ENCODE results near the gene ITFG2. TPM values are rescaled to one million over a fixed set of nuclear protein-coding genes. Genes with fewer than 3 reads are reported as not detected.
"Not testable (repeated sequence)": the region's sequence is repeated elsewhere in the genome, so short reads cannot be mapped to it uniquely, and the experiment has no call there.

ITFG2 gene
- total RNA-seq, 2 donors from 2014 or later, result 32.4 to 65.9 TPM

DNA sequence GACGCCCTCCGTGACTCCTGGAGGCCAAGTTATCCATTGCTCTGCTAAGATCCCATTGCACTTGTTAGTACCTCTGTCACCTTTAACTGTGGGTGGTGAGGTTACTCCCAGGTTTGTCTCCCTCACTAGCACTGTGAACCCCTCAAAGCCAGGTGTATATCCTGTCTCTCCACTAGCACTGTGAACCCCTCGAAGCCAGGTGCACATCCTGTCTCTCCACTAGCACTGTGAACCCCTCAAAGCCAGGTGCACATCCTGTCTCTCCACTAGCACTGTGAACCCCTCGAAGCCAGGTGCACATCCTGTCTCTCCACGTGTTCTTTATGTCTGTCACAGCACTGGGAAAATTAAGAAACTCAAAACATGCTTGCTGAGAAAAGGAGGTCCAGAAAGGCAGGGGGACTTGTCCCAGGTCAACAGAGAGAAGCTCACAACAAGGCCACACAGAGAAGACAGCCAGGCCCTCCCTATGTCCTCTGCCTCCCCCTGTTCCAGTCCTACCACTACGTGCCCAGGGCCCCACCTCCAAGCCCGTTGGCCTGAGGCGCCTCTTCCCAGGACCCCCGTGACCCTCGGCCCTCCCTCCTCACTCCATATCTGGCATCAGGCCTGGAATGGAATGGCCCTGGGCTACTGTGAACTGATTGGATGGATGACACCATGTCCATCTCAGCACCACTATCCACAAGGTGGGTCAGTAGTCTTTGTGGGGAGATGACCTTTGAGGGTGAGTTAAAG is 44.1 kb upstream of the ITFG2 start:
- H3K27ac ChIP-seq, result no peak overlapping the region
- ATAC-seq, result no peak
- no peaks in the 10 kb centered on the region for H3K36me3 ChIP-seq (replicated peaks in 1 of 2; ENCODE audit: insufficient read depth in 1 of 2, low read depth in 2 of 2)
- no peak for DNase-seq
- H3K27me3 ChIP-seq, result no peaks in the 10 kb centered on the region
- H3K9me3 ChIP-seq, result no peaks in the 10 kb centered on the region
- WGBS, 2 donors, result 76 to 80% methylated on average over 6 to 10 of the region's 10 CpGs
- no peak overlapping the region for H3K4me3 ChIP-seq
- peaks cover 49% of the 10 kb centered on the region for H3K4me1 ChIP-seq
- no peak for TF ChIP-seq POLR2A (IDR thresholded peaks at IDR 0.05)
- TF ChIP-seq, protein P1, sequence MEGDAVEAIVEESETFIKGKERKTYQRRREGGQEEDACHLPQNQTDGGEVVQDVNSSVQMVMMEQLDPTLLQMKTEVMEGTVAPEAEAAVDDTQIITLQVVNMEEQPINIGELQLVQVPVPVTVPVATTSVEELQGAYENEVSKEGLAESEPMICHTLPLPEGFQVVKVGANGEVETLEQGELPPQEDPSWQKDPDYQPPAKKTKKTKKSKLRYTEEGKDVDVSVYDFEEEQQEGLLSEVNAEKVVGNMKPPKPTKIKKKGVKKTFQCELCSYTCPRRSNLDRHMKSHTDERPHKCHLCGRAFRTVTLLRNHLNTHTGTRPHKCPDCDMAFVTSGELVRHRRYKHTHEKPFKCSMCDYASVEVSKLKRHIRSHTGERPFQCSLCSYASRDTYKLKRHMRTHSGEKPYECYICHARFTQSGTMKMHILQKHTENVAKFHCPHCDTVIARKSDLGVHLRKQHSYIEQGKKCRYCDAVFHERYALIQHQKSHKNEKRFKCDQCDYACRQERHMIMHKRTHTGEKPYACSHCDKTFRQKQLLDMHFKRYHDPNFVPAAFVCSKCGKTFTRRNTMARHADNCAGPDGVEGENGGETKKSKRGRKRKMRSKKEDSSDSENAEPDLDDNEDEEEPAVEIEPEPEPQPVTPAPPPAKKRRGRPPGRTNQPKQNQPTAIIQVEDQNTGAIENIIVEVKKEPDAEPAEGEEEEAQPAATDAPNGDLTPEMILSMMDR (IDR thresholded peaks at IDR 0.05), result no peak
- intact Hi-C loops (cut with DNase I), result no loop called here

DNA sequence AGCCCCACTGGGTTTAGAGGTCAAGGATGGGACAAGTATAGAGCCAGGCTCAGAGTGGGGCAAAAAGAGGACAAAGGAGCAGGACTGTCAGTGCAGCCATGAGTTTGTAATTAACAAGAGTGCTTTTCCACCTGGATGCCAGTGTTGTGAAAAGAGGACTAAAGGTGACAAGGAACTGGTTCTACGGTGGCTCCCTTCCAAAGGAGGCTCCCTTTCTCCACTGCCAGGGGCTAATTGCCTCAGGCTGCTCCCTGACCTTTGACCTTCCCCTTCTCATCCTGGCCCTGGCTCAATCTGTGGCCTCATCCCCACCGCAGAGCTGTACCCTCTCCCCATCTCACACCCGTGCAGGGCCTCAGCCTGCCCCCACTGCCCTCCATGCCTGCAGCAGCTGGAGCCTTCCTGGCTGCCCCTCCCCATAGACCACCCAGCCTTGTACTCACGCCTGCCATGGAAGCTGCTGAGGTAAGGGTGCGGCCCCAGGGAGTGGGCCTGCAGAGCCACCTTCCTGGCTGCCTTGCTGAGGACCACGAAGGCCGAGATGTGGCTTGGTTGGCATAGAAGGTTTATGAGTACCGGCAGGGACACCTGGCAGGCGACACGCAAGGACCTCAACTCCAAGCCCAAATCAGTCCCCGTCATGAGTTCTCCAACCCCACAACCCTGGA is 42.5 kb upstream of the ITFG2 start:
- no peak overlapping the region for H3K27ac ChIP-seq
- TF ChIP-seq POLR2A (IDR thresholded peaks at IDR 0.05), result no peak
- TF ChIP-seq, protein P1 (IDR thresholded peaks at IDR 0.05), result no peak
- WGBS, 2 donors, result 73 to 85% methylated on average over 9 to 11 of the region's 11 CpGs
- H3K9me3 ChIP-seq, result no peaks in the 10 kb centered on the region
- no peaks in the 10 kb centered on the region for H3K27me3 ChIP-seq
- DNase-seq, result no peak
- H3K36me3 ChIP-seq (replicated peaks in 1 of 2; ENCODE audit: insufficient read depth in 1 of 2, low read depth in 2 of 2), result no peaks in the 10 kb centered on the region
- intact Hi-C loops (cut with DNase I), result no loop called here
- peaks cover 48% of the 10 kb centered on the region for H3K4me1 ChIP-seq
- H3K4me3 ChIP-seq, result no peak overlapping the region
- ATAC-seq, result no peak

DNA sequence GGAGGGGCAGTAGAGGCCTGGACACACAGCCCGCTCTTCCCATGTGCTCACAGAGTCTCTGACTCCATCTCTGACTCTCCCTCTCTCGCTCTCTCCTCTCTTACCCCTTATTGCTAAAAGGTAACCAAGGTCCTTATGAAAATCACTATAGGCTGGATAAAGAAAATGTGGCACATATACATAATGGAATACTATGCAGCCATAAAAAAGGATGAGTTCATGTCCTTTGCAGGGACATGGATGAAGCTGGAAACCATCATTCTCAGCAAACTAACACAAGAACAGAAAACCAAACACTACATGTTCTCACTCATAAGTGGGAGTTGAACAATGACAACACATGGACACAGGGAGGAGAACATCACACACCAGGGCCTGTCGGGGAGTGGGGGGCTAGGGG is 41.9 kb upstream of the ITFG2 start:
- 94 to 97% methylated on average over 3 of the region's 3 CpGs for WGBS, 2 donors
- intact Hi-C loops (cut with DNase I); H3K9me3 ChIP-seq: not testable (repeated sequence)

DNA sequence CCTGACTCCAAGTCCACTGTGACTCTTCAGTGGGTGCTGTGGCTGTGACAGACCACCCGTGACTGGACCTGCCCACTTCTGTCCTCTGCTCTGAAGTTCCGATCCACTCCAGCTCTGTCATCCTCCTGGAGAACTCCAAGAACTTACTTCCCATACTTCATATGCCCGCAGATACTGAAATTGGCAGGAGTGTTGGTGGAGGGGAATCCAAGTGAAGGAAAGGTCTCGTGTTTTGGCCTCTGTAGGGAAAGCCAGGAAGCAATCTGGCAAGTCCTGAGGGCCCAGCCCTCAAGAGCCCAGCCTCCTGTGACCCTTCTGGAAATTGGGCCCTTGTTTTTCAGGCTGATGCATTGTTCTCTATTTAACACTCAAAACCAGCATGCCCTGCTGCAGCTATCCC is 40.1 kb upstream of the ITFG2 start:
- Histone ChIP-seq H3K27ac (no peak overlapping the region), H3K36me3 (replicated peaks in 1 of 2; ENCODE audit: insufficient read depth in 1 of 2, low read depth in 2 of 2) (no peaks in the 10 kb centered on the region), H3K4me3 (no peak overlapping the region), H3K9me3 (no peaks in the 10 kb centered on the region), H3K4me1 (peaks cover 50% of the 10 kb centered on the region), H3K27me3 (no peaks in the 10 kb centered on the region)
- TF ChIP-seq, protein P1 (IDR thresholded peaks at IDR 0.05), result no peak
- TF ChIP-seq POLR2A (IDR thresholded peaks at IDR 0.05), result no peak
- ATAC-seq (no peak), DNase-seq (no peak)
- 66 to 75% methylated on average over 3 to 4 of the region's 4 CpGs for WGBS, 2 donors
- intact Hi-C loops (cut with DNase I), result no loop called here

More for the DNA sequence above, 41.9 kb upstream of the ITFG2 start:
- DNase-seq; H3K27me3 ChIP-seq; ATAC-seq; H3K4me3 ChIP-seq; H3K27ac ChIP-seq; H3K36me3 ChIP-seq (replicated peaks in 1 of 2; ENCODE audit: insufficient read depth in 1 of 2, low read depth in 2 of 2): not testable (repeated sequence)
- peaks cover 48% of the 10 kb centered on the region for H3K4me1 ChIP-seq

DNA sequence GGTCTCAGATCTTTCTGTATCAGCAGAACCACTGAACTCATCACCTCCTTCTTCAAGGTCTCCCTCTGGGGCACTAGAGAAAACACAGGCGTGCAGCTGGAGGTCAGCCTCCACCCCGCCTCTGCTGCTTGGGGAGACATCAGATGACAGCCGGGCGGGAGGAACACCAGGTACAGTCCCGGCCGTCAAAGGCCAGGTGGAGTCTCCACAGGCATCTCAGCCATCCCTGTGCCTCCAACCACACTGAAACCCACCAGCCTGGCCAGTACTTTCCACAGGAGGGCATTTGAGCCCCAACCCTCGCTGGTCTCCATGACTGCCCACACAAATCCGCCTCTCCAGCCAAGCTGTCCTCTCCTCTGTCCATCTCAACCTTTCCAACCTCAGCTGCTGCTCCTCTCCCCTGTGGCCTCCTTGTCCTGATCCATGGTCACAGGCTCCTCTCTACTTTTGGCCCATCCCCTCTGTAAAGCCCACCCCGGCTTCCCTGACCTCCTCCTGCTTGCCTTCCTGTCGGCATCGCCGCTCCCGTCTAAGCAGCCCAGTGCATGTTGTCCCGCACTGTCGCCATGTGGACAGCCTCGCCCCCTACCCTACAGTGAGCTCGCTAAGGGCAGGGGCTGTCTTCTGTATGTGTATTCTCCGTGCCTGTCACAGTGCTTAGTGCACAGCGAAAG is 39.1 kb upstream of the ITFG2 start:
- no peak for ATAC-seq
- WGBS, 2 donors, result 79 to 85% methylated on average over 14 to 19 of the region's 19 CpGs
- no peak for TF ChIP-seq POLR2A (IDR thresholded peaks at IDR 0.05)
- TF ChIP-seq, protein P1 (IDR thresholded peaks at IDR 0.05), result no peak

More for the DNA sequence above, 39.1 kb upstream of the ITFG2 start:
- DNase-seq, result no peak
- Histone ChIP-seq H3K4me1 (peaks cover 50% of the 10 kb centered on the region), H3K36me3 (replicated peaks in 1 of 2; ENCODE audit: insufficient read depth in 1 of 2, low read depth in 2 of 2) (no peaks in the 10 kb centered on the region), H3K9me3 (no peaks in the 10 kb centered on the region), H3K27ac (no peak overlapping the region), H3K27me3 (no peaks in the 10 kb centered on the region), H3K4me3 (no peak overlapping the region)
- intact Hi-C loops (cut with DNase I), result no loop called here
